Measurements from ENCODE around the gene TLX2. TPM values are rescaled to one million over a fixed set of nuclear protein-coding genes. Genes with fewer than 3 reads are reported as not detected.
A peak's percentile ranks its signal among the peaks of the same experiment; 100 is the strongest.

Gene TLX2
- total and polyA plus RNA-seq, 7 donors = not detected

DNA sequence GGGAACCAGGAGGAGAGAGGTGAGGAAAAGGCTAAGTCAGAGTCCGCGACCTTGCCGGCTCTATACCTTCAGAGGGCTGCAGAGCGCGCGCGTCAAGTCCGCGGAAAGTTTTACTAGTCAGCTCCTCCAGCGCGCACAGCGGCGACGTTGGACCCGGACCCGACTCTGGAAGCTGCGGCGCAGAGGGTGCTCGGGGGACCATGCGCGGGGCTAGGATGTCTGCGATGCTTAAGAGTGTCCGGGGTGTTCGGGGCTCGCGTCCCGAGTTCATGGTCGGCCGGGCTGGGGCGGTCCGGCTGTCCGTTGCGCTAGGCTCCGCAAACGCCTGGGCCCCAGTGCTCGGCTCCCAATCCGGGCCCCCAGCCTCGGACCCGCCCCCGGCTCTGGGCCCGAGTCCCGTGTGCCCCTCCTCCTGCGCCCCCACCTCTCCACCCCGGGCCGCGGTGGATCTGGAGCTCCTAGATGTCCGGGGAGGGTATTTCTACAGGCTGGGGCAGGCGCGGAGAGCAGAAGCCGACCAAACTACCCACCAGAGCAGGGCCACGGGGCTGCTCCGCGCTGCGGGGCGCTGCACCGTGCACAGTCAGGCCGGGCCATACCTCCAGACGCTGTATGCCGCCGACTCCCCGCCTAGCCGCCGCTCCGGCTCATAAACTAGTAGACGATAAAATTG lies 14.8 kb upstream of the TLX2 start, which contains the start of gene LBX2:
LBX2 (minus strand) TSS at position 337 of the 673 bp plus-strand sequence; CDS start at position 271, 66 bp downstream.
- Histone ChIP-seq H3K27me3 (ENCODE audit: insufficient read depth in 3 of 3, low read length in 2 of 3) (peaks cover 0 to 72% (median 32%) of the 10 kb centered on the region in 3 donors), H3K36me3 (ENCODE audit: insufficient read depth in 1 of 2, low read depth in 1 of 2) (peaks cover 0 to 2% of the 10 kb centered on the region in 2 donors), H3K4me1 (peaks cover 23% of the 10 kb centered on the region), H3K4me3 (peak within 1 kb of the TSS; percentile 59), H3K9me3 (no peaks in the 10 kb centered on the region), H3K27ac (no peak within 1 kb of the TSS)
- TF ChIP-seq, protein P1, sequence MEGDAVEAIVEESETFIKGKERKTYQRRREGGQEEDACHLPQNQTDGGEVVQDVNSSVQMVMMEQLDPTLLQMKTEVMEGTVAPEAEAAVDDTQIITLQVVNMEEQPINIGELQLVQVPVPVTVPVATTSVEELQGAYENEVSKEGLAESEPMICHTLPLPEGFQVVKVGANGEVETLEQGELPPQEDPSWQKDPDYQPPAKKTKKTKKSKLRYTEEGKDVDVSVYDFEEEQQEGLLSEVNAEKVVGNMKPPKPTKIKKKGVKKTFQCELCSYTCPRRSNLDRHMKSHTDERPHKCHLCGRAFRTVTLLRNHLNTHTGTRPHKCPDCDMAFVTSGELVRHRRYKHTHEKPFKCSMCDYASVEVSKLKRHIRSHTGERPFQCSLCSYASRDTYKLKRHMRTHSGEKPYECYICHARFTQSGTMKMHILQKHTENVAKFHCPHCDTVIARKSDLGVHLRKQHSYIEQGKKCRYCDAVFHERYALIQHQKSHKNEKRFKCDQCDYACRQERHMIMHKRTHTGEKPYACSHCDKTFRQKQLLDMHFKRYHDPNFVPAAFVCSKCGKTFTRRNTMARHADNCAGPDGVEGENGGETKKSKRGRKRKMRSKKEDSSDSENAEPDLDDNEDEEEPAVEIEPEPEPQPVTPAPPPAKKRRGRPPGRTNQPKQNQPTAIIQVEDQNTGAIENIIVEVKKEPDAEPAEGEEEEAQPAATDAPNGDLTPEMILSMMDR (IDR thresholded peaks at IDR 0.05) = no peak
- intact Hi-C loops (cut with DNase I) = no loop called here
- ATAC-seq = peak in 1 of 4 donors; percentile 14
- no peak for DNase-seq
- 3 to 5% (median 4%) methylated on average over 49 to 65 of the region's 65 CpGs for WGBS, 3 donors

- peak overlapping the region; percentile 59 for H3K4me3 ChIP-seq
- H3K36me3 ChIP-seq (ENCODE audit: insufficient read depth in 1 of 2, low read depth in 1 of 2) = peaks cover 0 to 6% of the 10 kb centered on the region in 2 donors
- H3K9me3 ChIP-seq = no peaks in the 10 kb centered on the region
- 58 to 59% (median 59%) methylated on average over 14 to 15 of the region's 15 CpGs for WGBS, 3 donors
- peaks cover 0 to 78% (median 32%) of the 10 kb centered on the region in 3 donors for H3K27me3 ChIP-seq (ENCODE audit: insufficient read depth in 3 of 3, low read length in 2 of 3)
- DNase-seq (no peak), ATAC-seq (no peak)
- TF ChIP-seq, protein P1 (IDR thresholded peaks at IDR 0.05) = no peak
- intact Hi-C loops (cut with DNase I) = no loop called here
- peaks cover 23% of the 10 kb centered on the region for H3K4me1 ChIP-seq
- H3K27ac ChIP-seq = no peak overlapping the region
These were observed 14.2 kb upstream of the TLX2 start for GRCh38 chr2:74499940-74500577.

- intact Hi-C loops (cut with DNase I) = no loop called here
- peaks cover 23% of the 10 kb centered on the region for H3K4me1 ChIP-seq
- no peak for DNase-seq
These were observed 13.7 kb upstream of the TLX2 start for GRCh38 chr2:74500578-74500946.

GRCh38 chr2:74501335-74502071 lies 12.7 kb upstream of the TLX2 start:
- no peak overlapping the region for H3K4me3 ChIP-seq
- TF ChIP-seq, protein P1 (IDR thresholded peaks at IDR 0.05) = no peak
- DNase-seq = no peak
- intact Hi-C loops (cut with DNase I) = no loop called here
- H3K27me3 ChIP-seq (ENCODE audit: insufficient read depth in 3 of 3, low read length in 2 of 3) = peaks cover 0 to 83% (median 32%) of the 10 kb centered on the region in 3 donors
- no peak for ATAC-seq
- H3K4me1 ChIP-seq = peaks cover 26% of the 10 kb centered on the region
- H3K27ac ChIP-seq = no peak overlapping the region
- peaks cover 0 to 21% of the 10 kb centered on the region in 2 donors for H3K36me3 ChIP-seq (ENCODE audit: insufficient read depth in 1 of 2, low read depth in 1 of 2)
- no peaks in the 10 kb centered on the region for H3K9me3 ChIP-seq
- WGBS, 3 donors = 67 to 76% (median 72%) methylated on average over 17 to 18 of the region's 18 CpGs

More at GRCh38 chr2:74500578-74500946, 13.7 kb upstream of the TLX2 start:
- Histone ChIP-seq H3K27me3 (ENCODE audit: insufficient read depth in 3 of 3, low read length in 2 of 3) (peaks cover 0 to 81% (median 32%) of the 10 kb centered on the region in 3 donors), H3K4me3 (no peak overlapping the region), H3K36me3 (ENCODE audit: insufficient read depth in 1 of 2, low read depth in 1 of 2) (peaks cover 0 to 11% of the 10 kb centered on the region in 2 donors), H3K9me3 (no peaks in the 10 kb centered on the region), H3K27ac (no peak overlapping the region)
- ATAC-seq = no peak
- TF ChIP-seq, protein P1 (IDR thresholded peaks at IDR 0.05) = no peak

Measured in psoas muscle (tissue), 8 donors.